Lower leg skin (tissue), 3 donors: ENCODE data around the gene ATP9B.

Experiments used
- POLR2A ChIP-seq, 2 donors: fragments of 450-650 bp; IDR thresholded peaks; one replicate each; pipeline ENCODE4 v1.6.1; 2016 to 2017; ENCODE audit warnings: antibody characterized with exemption in 2 of 2, mild to moderate bottlenecking in 1 of 2, moderate library complexity in 1 of 2
- TF ChIP-seq, protein P1 (sequence below), 3 donors: fragments of 450-650 bp; IDR thresholded peaks; one replicate each; pipeline ENCODE4 v1.5.1; 2016; ENCODE audit warnings: antibody characterized with exemption in 3 of 3, mild to moderate bottlenecking in 3 of 3, moderate library complexity in 2 of 3

DNA sequence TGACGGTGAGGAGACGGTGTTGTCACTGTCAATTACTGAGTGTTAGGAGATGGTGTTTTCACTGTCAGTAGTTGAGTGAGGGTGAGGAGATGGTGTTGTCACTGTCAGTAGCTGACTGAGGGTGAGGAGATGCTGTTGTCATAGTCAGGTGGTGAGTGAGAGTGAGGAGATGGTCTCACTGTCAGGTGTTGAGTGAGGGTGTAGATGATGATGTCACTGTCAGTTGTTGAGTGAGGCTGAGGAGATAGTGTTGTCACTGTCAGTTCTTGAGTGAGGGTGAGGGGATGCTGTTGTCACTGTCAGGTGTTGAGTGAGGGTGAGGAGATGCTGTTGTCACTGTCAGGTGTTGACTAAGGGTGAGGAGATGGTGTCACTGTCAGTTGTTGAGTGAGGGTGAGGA lies 3.4 kb upstream of the ATP9B start:
- TF ChIP-seq, protein P1, sequence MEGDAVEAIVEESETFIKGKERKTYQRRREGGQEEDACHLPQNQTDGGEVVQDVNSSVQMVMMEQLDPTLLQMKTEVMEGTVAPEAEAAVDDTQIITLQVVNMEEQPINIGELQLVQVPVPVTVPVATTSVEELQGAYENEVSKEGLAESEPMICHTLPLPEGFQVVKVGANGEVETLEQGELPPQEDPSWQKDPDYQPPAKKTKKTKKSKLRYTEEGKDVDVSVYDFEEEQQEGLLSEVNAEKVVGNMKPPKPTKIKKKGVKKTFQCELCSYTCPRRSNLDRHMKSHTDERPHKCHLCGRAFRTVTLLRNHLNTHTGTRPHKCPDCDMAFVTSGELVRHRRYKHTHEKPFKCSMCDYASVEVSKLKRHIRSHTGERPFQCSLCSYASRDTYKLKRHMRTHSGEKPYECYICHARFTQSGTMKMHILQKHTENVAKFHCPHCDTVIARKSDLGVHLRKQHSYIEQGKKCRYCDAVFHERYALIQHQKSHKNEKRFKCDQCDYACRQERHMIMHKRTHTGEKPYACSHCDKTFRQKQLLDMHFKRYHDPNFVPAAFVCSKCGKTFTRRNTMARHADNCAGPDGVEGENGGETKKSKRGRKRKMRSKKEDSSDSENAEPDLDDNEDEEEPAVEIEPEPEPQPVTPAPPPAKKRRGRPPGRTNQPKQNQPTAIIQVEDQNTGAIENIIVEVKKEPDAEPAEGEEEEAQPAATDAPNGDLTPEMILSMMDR (IDR thresholded peaks at IDR 0.05) = no peak
- TF ChIP-seq POLR2A (IDR thresholded peaks at IDR 0.05) = no peak
